Heart right ventricle (tissue), 16 donors: ENCODE data around the gene MYO7B. TPM values are rescaled to one million over a fixed set of nuclear protein-coding genes. Genes with fewer than 3 reads are reported as not detected.
A peak's percentile ranks its signal among the peaks of the same experiment; 100 is the strongest.

Experiments used
- ATAC-seq, 8 donors: fragments of 200-7000 bp; cut with Tn5 transposase; one replicate each; pipeline ENCODE4 v1.9.1; 2020; ENCODE audit warnings: mild to moderate bottlenecking in 8 of 8, moderate library complexity in 8 of 8, moderate number of reproducible peaks in 1 of 8
- DNase-seq, 2 donors: peaks; one replicate each; pipeline ENCODE4 v3.0.0-alpha.2; 2020
- H3K27ac ChIP-seq, 10 donors: fragments of 200-600 bp; sonication (generic) in 2 of 10; one replicate each; pipeline versions ENCODE4 v1.5.0 to v1.8.0; 2020 to 2022; ENCODE audit warnings: mild to moderate bottlenecking in 3 of 10
- H3K27me3 ChIP-seq, 7 donors: fragments of 200-600 bp; one replicate each; pipeline ENCODE4 v1.8.0; 2021 to 2022; ENCODE audit warnings: mild to moderate bottlenecking in 2 of 7
- H3K36me3 ChIP-seq, 9 donors: fragments of 200-600 bp; sonication (generic) in 1 of 9; one replicate each; pipeline versions ENCODE4 v1.5.0 to v1.8.0; 2020 to 2022; ENCODE audit warnings: mild to moderate bottlenecking in 2 of 9
- H3K4me1 ChIP-seq, 9 donors: fragments of 200-600 bp; sonication (generic) in 1 of 9; one replicate each; pipeline versions ENCODE4 v1.5.0 to v1.8.0; 2020 to 2022; ENCODE audit warnings: mild to moderate bottlenecking in 4 of 9
- H3K4me3 ChIP-seq, 10 donors: fragments of 200-600 bp; sonication (generic) in 2 of 10; one replicate each; pipeline versions ENCODE4 v1.5.0 to v1.8.0; 2020 to 2022; ENCODE audit warnings: mild to moderate bottlenecking in 7 of 10, moderate library complexity in 2 of 10
- H3K9me3 ChIP-seq, 11 donors: fragments of 200-600 bp in 10 of 11; sonication (generic) in 2 of 11; one replicate each; pipeline versions ENCODE4 v1.5.0 to v1.8.0; 2013 to 2022; ENCODE audit warnings: mild to moderate bottlenecking in 2 of 11, control low read depth in 1 of 11, moderate library complexity in 1 of 11
- CTCF ChIP-seq, 9 donors: fragments of 200-600 bp; sonication (generic) in 2 of 9; IDR thresholded peaks; one replicate each; pipeline versions ENCODE4 v1.5.0 to v1.8.0; 2021 to 2022; ENCODE audit warnings: antibody characterized with exemption in 9 of 9, mild to moderate bottlenecking in 5 of 9, moderate library complexity in 1 of 9
- WGBS, 2 donors: extraction: QIAGEN DNeasy Blood & Tissue Kit; methylation state at CpG; one replicate each; pipeline ENCODE4 v1.1.7; 2013; ENCODE audit warnings: inconsistent platforms in 1 of 2; 5-methylcytosine and 5-hydroxymethylcytosine counted together
- intact Hi-C, 10 donors: fragments of 100-400 bp; cut with DNase I; formaldehyde crosslinking; loops; one replicate each; pipeline versions ENCODE4 v1.11.1 to v1.14.2; 2022
- polyA plus RNA-seq, 2 donors: library from polyadenylated mRNA; stranded (reverse); fragments of 200-250 nt; gene quantifications; one replicate each; pipeline ENCODE4 v1.2.3, GENCODE V29; 2013
- total RNA-seq, 10 donors: library from RNA; stranded (reverse); fragmentation: NEBNext Ultra II Directional in 3 of 10; extraction: Animal tissue kit (Norgen Biotek cat#: 25700) in 3 of 10; gene quantifications; one replicate each; pipeline versions ENCODE4 v1.2.1 to v1.2.4, GENCODE V29; 2021 to 2023
- donor health status: Arrhythmogenic right ventricular cardiomyopathy.
- donor health status: ischemic (EF 13 %, LVEDD 7.1; RV severe dilation, severe dysfunction).
- donor health status: healthy with polysubstance abuse.
- donor health status: DM: no; HTN: yes; CAD: no.
- donor health status: DM: no; HTN: no; CAD: no.
- donor health status: ischemic (EF 25% LVEDD 6.9; RV normal size, moderate dysfunction).
- donor health status: ischemic (EF 25% LVEDD 5.7; RV mildly dilated, moderate dysfunction).
- donor health status: healthy.
- donor health status: DM: yes; HTN: yes; CAD: no.
- donor health status: Ischemic cardiomyopathy.
- donor health status: ischemic (EF 35%, LVEDD 5.7; RV mildly dilated, moderate dysfunction).
- donor health status: nonischemic (EF 11% LVEDD 7.7; RV severe dilation, severe dysfunction).
- donor health status: DM: yes; HTN: yes; CAD: no.
- donor health status: PGD.
- donor health status: ischemic (EF 29% LVEDD 5.4; RV normal size, mild dysfunction).
- donor health status: nonischemic (EF 23%, LVEDD 6.1; RV moderate dilation, normal function).

The MYO7B gene
- total and polyA plus RNA-seq, 12 donors: 0.42 to 2.3 (median 0.90) TPM

GRCh38 chr2:127575185-127575765 is 39.8 kb downstream of the MYO7B start:
- WGBS, 2 donors: 92 to 96% methylated on average over 4 of the region's 4 CpGs
- intact Hi-C loops: no loop called here

GRCh38 chr2:127575941-127576432 is 40.5 kb downstream of the MYO7B start:
- Histone ChIP-seq H3K4me1 (peaks cover 0 to 18% (median 15%) of the 10 kb centered on the region in 9 donors), H3K9me3 (no peaks in the 10 kb centered on the region), H3K36me3 (no peaks in the 10 kb centered on the region), H3K4me3 (no peak overlapping the region), H3K27ac (peak overlapping the region in 7 of 10 donors; percentile 6 to 65 (median 43)), H3K27me3 (no peaks in the 10 kb centered on the region)
- WGBS, 2 donors: 40 to 46% methylated on average over 11 of the region's 11 CpGs
- intact Hi-C loops: no loop called here
- DNase-seq (no peak), ATAC-seq (peak in 3 of 8 donors; percentile 11 to 24 (median 15))
- TF ChIP-seq CTCF (IDR thresholded peaks at IDR 0.05): no peak

More at GRCh38 chr2:127575185-127575765, 39.8 kb downstream of the MYO7B start:
- Histone ChIP-seq H3K4me1 (peaks cover 0 to 25% (median 22%) of the 10 kb centered on the region in 9 donors), H3K27me3 (no peaks in the 10 kb centered on the region), H3K36me3 (no peaks in the 10 kb centered on the region), H3K27ac (peak overlapping the region in 1 of 10 donors; percentile 43), H3K4me3 (no peak overlapping the region), H3K9me3 (no peaks in the 10 kb centered on the region)
- ATAC-seq (no peak), DNase-seq (no peak)
- no peak for TF ChIP-seq CTCF (IDR thresholded peaks at IDR 0.05)

GRCh38 chr2:127576433-127577207 is 41.1 kb downstream of the MYO7B start:
- Histone ChIP-seq H3K36me3 (no peaks in the 10 kb centered on the region), H3K27me3 (no peaks in the 10 kb centered on the region), H3K9me3 (no peaks in the 10 kb centered on the region), H3K4me3 (peak overlapping the region in 1 of 10 donors; percentile 4), H3K4me1 (peaks cover 0 to 16% (median 14%) of the 10 kb centered on the region in 9 donors), H3K27ac (peak overlapping the region in 7 of 10 donors; percentile 6 to 65 (median 44))
- no peak for TF ChIP-seq CTCF (IDR thresholded peaks at IDR 0.05)
- WGBS, 2 donors: 62 to 71% methylated on average over 24 to 26 of the region's 26 CpGs
- DNase-seq (peak; percentile 74 to 82), ATAC-seq (peak; percentile 85 to 98 (median 94))
- intact Hi-C loops: no loop called here

- H3K4me3 ChIP-seq: no peak overlapping the region
- TF ChIP-seq CTCF (IDR thresholded peaks at IDR 0.05): no peak
- DNase-seq (peak in 1 of 2 donors; percentile 1), ATAC-seq (no peak)
- H3K36me3 ChIP-seq: no peaks in the 10 kb centered on the region
- H3K9me3 ChIP-seq: no peaks in the 10 kb centered on the region
- H3K27me3 ChIP-seq: no peaks in the 10 kb centered on the region
- 94 to 97% methylated on average over 2 of the region's 2 CpGs for WGBS, 2 donors
- no peak overlapping the region for H3K27ac ChIP-seq
- H3K4me1 ChIP-seq: peaks cover 0 to 16% (median 14%) of the 10 kb centered on the region in 9 donors
- intact Hi-C loops: no loop called here
Measured at GRCh38 chr2:127577208-127577475, 41.7 kb downstream of the MYO7B start.
